ENCODE measurements around the gene TSPEAR.
"Not testable (repeated sequence)": the region's sequence is repeated elsewhere in the genome, so short reads cannot be mapped to it uniquely, and the experiment has no call there.

Gene TSPEAR

DNA sequence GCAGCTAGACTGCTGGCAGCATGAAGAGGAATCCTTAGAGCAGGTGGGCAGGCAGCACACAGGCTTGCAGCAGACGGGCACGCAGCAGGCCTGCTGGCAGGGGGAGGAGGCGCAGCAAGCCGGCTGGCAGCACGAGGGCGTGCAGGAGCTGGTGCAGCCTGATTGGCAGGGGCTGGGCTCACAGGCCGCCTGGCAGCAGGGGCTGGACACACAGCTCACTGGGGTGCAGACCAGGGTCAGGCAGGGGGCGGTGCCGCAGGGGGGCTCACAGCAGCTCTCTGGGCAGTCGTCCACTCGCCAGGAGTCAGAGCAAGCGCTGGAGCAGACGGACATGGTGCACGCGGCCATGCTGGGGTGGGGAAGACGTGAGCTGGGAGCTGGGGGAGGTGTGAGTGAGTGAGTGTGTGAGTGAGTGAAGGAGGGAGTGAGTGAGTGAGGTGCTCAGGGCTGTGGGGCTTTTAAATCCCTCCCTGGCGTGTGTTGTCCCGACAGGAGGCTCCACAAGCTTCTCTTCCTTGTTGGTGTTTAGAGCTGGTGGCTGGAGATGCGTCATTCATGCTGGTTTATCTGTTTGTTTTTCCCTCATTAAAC lies 131.0 kb downstream of the TSPEAR start, which contains the start of gene KRTAP10-5:
TSS of gene KRTAP10-5 (minus strand) at position 374 of the 591 bp plus-strand sequence. CDS start at position 348, 26 bp downstream.
- not testable (repeated sequence) for DNase-seq

- no peak for DNase-seq
Measured at GRCh38 chr21:44579833-44580144, 131.6 kb downstream of the TSPEAR start.

DNA sequence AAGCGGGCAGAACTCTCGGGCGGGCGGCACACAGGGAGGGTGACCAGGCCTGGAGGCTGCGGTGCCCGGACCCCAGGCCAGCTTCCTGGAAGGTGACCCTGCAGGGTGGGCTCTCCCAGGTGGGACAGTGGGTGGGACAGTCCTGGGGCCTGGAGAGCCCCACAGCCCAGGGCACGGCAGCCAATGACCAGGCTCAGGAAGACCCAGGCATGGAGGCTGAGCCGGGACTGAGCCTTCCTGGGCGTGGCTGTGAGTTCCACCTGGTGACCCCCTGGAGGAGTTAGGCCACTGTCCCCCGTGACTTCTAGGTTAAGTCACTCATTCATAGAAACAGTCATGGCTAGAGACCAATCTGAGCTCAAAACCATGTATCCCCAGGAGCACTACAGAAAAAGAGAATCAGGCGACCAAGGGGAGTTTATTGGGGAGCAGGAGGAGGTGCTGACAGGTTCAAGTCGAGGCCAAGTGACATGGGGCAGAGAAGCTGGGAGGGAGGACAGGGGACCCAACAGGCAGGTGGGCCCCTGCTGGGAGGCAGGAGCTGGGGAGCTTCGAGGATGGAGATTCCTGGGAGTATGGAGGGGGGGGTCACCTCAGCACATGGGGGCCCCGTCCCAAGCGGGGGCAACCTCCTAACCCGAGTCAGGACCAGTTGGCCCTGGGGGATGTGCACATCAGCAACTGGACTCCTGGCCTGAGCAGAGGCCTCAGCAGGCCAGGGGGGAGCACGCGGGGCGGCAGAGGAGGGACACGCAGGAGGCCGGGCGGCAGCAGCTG lies 132.1 kb downstream of the TSPEAR start:
- no peak for DNase-seq

DNA sequence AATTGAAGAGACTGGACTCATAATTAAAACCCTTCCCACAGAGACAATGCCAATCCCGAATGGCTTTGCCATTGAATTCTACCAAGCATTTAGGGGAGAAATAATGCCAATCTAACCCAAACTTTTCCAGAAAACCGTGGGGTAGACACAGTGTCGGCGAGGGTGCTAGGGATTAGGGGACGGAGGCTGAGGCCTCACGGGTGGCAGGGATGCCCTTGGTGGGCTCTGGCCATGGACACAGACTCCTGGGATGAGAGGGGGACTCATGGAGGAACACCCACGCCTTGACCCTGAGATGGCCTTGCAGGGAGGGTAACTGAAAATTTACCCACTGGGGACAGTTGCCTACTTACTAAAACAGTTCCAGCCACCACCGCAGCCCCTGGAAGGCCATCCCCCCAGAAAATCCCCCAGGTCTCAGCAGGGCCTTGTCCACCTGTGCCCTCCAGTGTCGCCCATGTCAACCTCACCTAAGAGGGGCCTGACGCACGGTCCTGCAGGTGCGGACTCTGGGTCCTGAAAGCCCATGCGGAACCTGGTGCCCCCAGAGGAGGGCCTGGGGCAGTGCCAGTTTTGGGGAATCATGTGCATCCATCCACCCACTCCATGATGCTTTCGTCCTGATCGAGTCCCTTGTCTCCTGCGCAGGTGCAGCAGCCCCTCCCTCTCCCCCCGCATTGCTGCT lies 132.9 kb downstream of the TSPEAR start:
- DNase-seq = no peak

GRCh38 chr21:44576025-44576420 lies 135.3 kb downstream of the TSPEAR start:
- no peak for DNase-seq

DNA sequence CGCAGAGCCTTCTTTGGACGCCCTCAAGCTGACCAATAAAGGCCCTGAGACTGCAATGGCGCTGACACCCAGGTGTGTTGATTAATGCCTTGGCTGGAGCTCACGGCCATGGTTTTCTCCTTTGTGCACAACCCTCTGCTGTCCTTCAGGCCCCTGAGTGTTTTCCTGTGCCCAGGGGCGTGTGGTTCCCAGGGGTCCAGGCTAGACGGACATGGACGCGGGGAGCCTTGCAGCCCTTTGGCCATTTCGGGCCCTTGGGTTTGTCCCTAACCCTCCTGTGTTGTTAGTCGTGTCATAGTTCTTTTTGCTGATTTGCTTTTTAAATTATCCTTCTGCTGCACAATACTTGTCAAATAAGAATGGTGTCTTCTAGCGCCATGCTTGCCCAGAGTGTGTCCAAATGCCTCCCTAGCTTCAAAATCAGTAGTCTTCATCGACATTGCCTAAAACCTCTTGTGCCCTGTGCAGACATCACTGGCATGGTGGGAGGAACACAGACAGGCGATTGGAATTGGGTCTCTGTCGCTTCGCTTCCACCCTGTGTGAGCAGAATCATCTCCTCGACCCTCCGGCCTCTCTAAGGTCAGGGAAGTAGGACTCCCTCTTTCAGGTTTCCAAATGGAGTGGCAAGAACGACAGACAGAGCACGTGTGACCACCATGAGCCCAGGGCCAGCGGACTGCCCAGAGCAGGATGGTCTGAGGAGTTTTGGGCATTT lies 135.9 kb downstream of the TSPEAR start:
- no peak for DNase-seq

- DNase-seq = no peak
Measured at GRCh38 chr21:44574457-44575306, 136.7 kb downstream of the TSPEAR start.

DNA sequence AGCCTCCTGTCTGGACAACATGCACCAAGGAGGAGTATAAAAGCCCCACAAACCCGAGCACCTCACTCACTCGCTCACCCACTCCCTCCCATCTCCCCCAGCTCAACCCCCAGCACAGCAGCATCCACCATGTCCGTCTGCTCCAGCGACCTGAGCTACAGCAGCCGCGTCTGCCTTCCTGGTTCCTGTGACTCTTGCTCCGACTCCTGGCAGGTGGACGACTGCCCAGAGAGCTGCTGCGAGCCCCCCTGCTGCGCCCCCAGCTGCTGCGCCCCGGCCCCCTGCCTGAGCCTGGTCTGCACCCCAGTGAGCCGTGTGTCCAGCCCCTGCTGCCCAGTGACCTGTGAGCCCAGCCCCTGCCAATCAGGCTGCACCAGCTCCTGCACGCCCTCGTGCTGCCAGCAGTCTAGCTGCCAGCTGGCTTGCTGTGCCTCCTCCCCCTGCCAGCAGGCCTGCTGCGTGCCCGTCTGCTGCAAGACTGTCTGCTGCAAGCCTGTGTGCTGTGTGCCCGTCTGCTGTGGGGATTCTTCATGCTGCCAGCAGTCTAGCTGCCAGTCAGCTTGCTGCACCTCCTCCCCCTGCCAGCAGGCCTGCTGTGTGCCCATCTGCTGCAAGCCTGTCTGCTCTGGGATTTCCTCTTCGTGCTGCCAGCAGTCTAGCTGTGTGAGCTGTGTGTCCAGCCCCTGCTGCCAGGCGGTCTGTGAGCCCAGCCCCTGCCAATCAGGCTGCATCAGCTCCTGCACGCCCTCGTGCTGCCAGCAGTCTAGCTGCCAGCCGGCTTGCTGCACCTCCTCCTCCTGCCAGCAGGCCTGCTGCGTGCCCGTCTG lies 137.5 kb downstream of the TSPEAR start, which contains the start of gene KRTAP10-4:
TSS of gene KRTAP10-4 (plus strand) at position 100 of the 827 bp plus-strand sequence. CDS start at position 130, 30 bp downstream.
- not testable (repeated sequence) for DNase-seq

GRCh38 chr21:44572959-44573583 lies 138.3 kb downstream of the TSPEAR start:
- DNase-seq = no peak

GRCh38 chr21:44571844-44572782 lies 139.3 kb downstream of the TSPEAR start:
- DNase-seq = no peak

DNA sequence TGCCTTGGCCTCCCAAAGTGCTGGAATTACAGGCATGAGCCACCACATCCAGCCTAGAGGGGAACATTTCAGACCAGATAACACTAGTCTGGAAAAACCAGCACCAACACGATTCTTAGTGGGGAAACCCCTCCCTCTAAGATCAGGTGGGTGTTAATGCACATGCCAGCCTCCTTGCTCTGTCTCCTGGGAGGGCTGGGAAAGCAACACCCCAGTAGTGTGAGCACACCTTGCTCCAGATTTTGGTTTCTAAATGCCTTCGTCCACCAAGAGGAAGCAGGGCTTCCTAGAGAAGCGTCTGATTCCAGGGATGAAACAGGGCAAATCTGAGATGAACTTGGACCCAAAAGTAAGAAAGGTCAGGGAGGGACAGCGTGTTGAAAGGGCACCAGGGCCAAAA lies 140.1 kb downstream of the TSPEAR start:
- no peak for DNase-seq

- no peak for DNase-seq
Measured at GRCh38 chr21:44569861-44570517, 141.4 kb downstream of the TSPEAR start.

- no peak for DNase-seq
Measured at GRCh38 chr21:44568667-44569556, 142.5 kb downstream of the TSPEAR start.

DNA sequence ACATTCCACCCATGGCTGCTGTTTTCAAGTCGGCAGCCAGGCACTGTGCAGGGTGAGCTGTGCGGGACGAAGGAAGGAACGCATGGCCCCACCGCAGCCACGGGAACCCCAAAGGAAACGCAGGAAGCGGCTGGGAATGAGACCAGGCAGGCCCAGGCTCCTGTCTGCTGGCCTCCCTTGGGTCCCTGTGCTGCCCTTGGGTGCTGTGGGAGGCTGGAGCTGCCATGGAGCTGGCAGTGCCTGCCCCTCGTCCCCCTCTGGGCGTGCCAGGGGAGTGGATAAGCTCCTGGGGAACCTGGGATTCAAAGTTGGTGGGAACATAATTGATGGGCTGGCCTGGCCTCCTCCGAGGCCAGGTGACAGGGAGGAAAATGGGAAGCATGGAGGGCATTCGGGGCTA lies 143.1 kb downstream of the TSPEAR start:
- no peak for DNase-seq

- DNase-seq = no peak
Measured at GRCh38 chr21:44567481-44568171, 143.7 kb downstream of the TSPEAR start.

- DNase-seq = no peak
Measured at GRCh38 chr21:44566403-44566802, 145.0 kb downstream of the TSPEAR start.

- DNase-seq = no peak
Measured at GRCh38 chr21:44564886-44565598, 146.3 kb downstream of the TSPEAR start.

All from stimulated activated CD4-positive, alpha-beta T cell treated with anti-CD3 and anti-CD28 coated beads, Interleukin-4, amount 100 ng/mL, for 1 hour (primary cell).